Suprapubic skin (tissue), 4 donors: ENCODE data around the gene FAM131B. TPM values are rescaled to one million over a fixed set of nuclear protein-coding genes. Genes with fewer than 3 reads are reported as not detected.

Experiments
- DNase-seq, 2 donors: peaks; one replicate each; pipeline ENCODE4 v3.0.0-alpha.2; 2019; ENCODE audit warnings: low spot score in 2 of 2
- H3K27ac ChIP-seq: fragments of 200-600 bp; sonication (generic); one replicate; pipeline ENCODE4 v1.5.1; 2019
- H3K27me3 ChIP-seq: fragments of 200-600 bp; sonication (generic); one replicate; pipeline ENCODE4 v1.5.1; 2019
- H3K36me3 ChIP-seq: fragments of 200-600 bp; sonication (generic); one replicate; pipeline ENCODE4 v1.5.1; 2019
- H3K4me1 ChIP-seq: fragments of 200-600 bp; sonication (generic); one replicate; pipeline ENCODE4 v1.5.1; 2019
- H3K4me3 ChIP-seq: fragments of 200-600 bp; sonication (generic); one replicate; pipeline ENCODE4 v1.5.1; 2019; ENCODE audit warnings: mild to moderate bottlenecking
- H3K9me3 ChIP-seq: fragments of 200-600 bp; sonication (generic); one replicate; pipeline ENCODE4 v1.5.1; 2019
- EP300 ChIP-seq: sonication (generic); formaldehyde crosslinking; IDR thresholded peaks from one replicate; pipeline ENCODE4 v1.6.1; 2017; ENCODE audit warnings: antibody characterized with exemption
- POLR2A ChIP-seq, 2 donors: fragments of 450-650 bp; IDR thresholded peaks; one replicate each; pipeline ENCODE4 v1.6.1; 2017; ENCODE audit warnings: antibody characterized with exemption in 2 of 2, mild to moderate bottlenecking in 2 of 2, moderate library complexity in 2 of 2
- POLR2AphosphoS5 ChIP-seq, 3 donors: sonication (generic); formaldehyde crosslinking; IDR thresholded peaks; one replicate each; pipeline ENCODE4 v1.6.1; 2017; ENCODE audit warnings: antibody characterized with exemption in 3 of 3
- WGBS: methylation state at CpG from one replicate; pipeline ENCODE4 v1.1.5; 2018; 5-methylcytosine and 5-hydroxymethylcytosine counted together
- total RNA-seq, 4 donors: library from RNA; depleted of rRNA; stranded (reverse); fragments of >200 nt; gene quantifications; one replicate each; pipeline ENCODE4 v1.1.0, GENCODE V29; 2016
- TF ChIP-seq, protein P1 (sequence below), 2 donors: fragments of 200-600 bp in 1 of 2; fragments of 450-650 bp in 1 of 2; sonication (generic) in 1 of 2; IDR thresholded peaks; one replicate each; pipeline ENCODE4 v1.5.1; 2016 to 2019; ENCODE audit warnings: antibody characterized with exemption in 2 of 2, mild to moderate bottlenecking in 1 of 2, moderate library complexity in 1 of 2

FAM131B gene
- total RNA-seq, 4 donors from 2014 or later: 0.13 to 0.40 (median 0.19) TPM; not detected in 1

DNA sequence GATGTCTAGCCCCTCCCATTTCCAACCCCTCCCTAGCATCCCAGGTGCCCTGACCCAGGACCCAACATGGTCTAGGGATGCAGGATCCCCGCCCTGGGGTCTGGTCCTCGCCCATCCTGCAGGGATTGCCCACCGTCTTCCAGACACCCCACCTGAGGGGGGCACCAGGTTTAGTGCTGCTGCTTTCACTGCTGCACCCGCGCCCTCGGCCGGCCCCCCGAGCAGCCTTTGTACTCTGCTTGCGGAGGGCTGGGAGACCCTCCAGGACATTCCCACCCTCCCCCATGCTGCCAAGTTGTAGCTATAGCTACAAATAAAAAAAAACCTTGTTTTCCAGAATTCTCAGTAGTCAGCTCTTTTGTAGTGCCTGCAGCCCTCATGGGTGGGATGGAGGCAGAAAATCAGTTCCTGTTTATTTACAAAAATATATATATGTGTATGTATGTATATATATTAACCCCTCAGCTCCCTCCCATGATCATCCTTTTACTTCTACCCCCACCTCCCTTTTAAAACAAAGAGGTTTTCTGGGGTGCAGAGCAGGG is 28.3 kb upstream of the FAM131B start:
- WGBS: 93% methylated on average over 3 of the region's 9 CpGs
- Histone ChIP-seq H3K27ac (peak overlapping the region; percentile 82), H3K4me1 (peaks cover 57% of the 10 kb centered on the region), H3K27me3 (no peaks in the 10 kb centered on the region), H3K36me3 (peaks cover 66% of the 10 kb centered on the region), H3K9me3 (no peaks in the 10 kb centered on the region), H3K4me3 (no peak overlapping the region)
- no peak for DNase-seq
- TF ChIP-seq EP300: no peak
- TF ChIP-seq POLR2AphosphoS5 (IDR thresholded peaks at IDR 0.05): no peak
- TF ChIP-seq, protein P1, sequence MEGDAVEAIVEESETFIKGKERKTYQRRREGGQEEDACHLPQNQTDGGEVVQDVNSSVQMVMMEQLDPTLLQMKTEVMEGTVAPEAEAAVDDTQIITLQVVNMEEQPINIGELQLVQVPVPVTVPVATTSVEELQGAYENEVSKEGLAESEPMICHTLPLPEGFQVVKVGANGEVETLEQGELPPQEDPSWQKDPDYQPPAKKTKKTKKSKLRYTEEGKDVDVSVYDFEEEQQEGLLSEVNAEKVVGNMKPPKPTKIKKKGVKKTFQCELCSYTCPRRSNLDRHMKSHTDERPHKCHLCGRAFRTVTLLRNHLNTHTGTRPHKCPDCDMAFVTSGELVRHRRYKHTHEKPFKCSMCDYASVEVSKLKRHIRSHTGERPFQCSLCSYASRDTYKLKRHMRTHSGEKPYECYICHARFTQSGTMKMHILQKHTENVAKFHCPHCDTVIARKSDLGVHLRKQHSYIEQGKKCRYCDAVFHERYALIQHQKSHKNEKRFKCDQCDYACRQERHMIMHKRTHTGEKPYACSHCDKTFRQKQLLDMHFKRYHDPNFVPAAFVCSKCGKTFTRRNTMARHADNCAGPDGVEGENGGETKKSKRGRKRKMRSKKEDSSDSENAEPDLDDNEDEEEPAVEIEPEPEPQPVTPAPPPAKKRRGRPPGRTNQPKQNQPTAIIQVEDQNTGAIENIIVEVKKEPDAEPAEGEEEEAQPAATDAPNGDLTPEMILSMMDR (IDR thresholded peaks at IDR 0.05): no peak
- TF ChIP-seq POLR2A (IDR thresholded peaks at IDR 0.05): no peak

DNA sequence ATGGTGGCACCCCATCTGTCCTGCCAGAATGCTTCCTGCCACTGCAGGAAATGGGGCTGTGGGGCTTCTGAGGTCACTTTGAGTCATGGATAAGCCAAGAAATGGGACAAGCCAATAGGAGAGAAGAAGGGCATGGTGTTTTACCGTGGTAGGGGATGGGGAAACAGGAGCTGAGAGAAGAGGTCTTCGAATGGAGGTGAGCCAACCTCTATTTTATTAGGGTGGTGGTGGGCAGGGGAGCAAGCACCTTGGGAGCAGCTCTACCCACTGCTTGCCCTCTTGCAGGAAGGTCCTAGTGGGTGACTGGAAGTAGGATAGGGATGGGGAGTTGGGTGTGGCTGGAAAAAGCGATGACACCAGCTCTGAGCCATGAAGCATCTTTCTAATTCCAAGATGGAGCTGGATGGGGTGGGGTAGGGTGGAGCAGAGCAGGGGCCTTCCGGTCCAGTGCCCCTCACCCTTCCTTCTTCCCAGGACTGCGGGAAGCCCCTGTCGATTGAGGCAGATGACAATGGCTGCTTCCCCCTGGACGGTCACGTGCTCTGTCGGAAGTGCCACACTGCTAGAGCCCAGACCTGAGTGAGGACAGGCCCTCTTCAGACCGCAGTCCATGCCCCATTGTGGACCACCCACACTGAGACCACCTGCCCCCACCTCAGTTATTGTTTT is 27.7 kb upstream of the FAM131B start:
- Histone ChIP-seq H3K9me3 (no peaks in the 10 kb centered on the region), H3K27ac (peak overlapping the region; percentile 82), H3K27me3 (no peaks in the 10 kb centered on the region), H3K4me3 (no peak overlapping the region), H3K4me1 (peaks cover 62% of the 10 kb centered on the region), H3K36me3 (peaks cover 60% of the 10 kb centered on the region)
- DNase-seq: no peak
- TF ChIP-seq POLR2A (IDR thresholded peaks at IDR 0.05) (no peak), POLR2AphosphoS5 (IDR thresholded peaks at IDR 0.05) (no peak), EP300 (no peak)
- TF ChIP-seq, protein P1 (IDR thresholded peaks at IDR 0.05): no peak
- WGBS: 94% methylated on average over 4 of the region's 10 CpGs

- no peak overlapping the region for H3K4me3 ChIP-seq
- DNase-seq: no peak
- TF ChIP-seq, protein P1 (IDR thresholded peaks at IDR 0.05): no peak
- TF ChIP-seq POLR2A (IDR thresholded peaks at IDR 0.05): no peak
- TF ChIP-seq POLR2AphosphoS5 (IDR thresholded peaks at IDR 0.05): no peak
- TF ChIP-seq EP300: no peak
- peaks cover 55% of the 10 kb centered on the region for H3K36me3 ChIP-seq
- no peaks in the 10 kb centered on the region for H3K27me3 ChIP-seq
- peaks cover 69% of the 10 kb centered on the region for H3K4me1 ChIP-seq
- H3K27ac ChIP-seq: no peak overlapping the region
- 88% methylated on average over 11 of the region's 15 CpGs for WGBS
- H3K9me3 ChIP-seq: no peaks in the 10 kb centered on the region
These were observed 27.0 kb upstream of the FAM131B start for GRCh38 chr7:143389316-143390103.

DNA sequence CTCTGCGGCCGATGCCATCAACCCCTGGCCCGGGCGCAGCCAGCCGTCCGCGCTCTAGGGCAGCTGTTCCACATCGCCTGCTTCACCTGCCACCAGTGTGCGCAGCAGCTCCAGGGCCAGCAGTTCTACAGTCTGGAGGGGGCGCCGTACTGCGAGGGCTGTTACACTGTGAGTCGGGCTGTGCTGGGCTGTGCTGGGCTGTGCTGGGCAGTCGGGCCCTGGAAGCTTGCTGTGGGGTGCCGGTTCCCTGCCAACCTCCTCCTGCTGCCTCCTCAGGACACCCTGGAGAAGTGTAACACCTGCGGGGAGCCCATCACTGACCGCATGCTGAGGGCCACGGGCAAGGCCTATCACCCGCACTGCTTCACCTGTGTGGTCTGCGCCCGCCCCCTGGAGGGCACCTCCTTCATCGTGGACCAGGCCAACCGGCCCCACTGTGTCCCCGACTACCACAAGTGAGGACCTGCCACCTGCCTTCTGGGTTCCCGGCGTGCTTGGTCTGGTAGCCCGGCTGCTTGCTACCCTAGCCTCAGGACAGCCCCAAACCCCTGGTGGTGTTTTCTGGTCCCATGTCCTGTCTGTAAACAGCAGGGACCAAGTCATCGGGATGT is 26.1 kb upstream of the FAM131B start:
- H3K27me3 ChIP-seq: no peaks in the 10 kb centered on the region
- H3K9me3 ChIP-seq: no peaks in the 10 kb centered on the region
- peaks cover 55% of the 10 kb centered on the region for H3K36me3 ChIP-seq
- WGBS: 88% methylated on average over 11 of the region's 28 CpGs
- no peak overlapping the region for H3K27ac ChIP-seq
- DNase-seq: no peak
- H3K4me1 ChIP-seq: peaks cover 78% of the 10 kb centered on the region
- H3K4me3 ChIP-seq: no peak overlapping the region
- TF ChIP-seq EP300: no peak
- TF ChIP-seq POLR2AphosphoS5 (IDR thresholded peaks at IDR 0.05): no peak
- TF ChIP-seq, protein P1 (IDR thresholded peaks at IDR 0.05): no peak
- TF ChIP-seq POLR2A (IDR thresholded peaks at IDR 0.05): no peak
